SK-N-SH (cell line): Measurements from ENCODE around the gene OBSL1.

ENCODE experiments used
- EZH2phosphoT487 ChIP-seq: fragments of 200-600 bp; sonication (generic); IDR thresholded peaks from 2 replicates; pipeline ENCODE4 v1.6.1; 2017; ENCODE audit warnings: low read depth, mixed run types, mild to moderate bottlenecking, antibody characterized with exemption, moderate library complexity, borderline replicate concordance
- POLR2AphosphoS5 ChIP-seq: IDR thresholded peaks from 2 replicates; pipeline ENCODE4 v1.6.1; 2012; ENCODE audit warnings: low read depth, low read length
- TAF1 ChIP-seq: IDR thresholded peaks from 2 replicates; pipeline ENCODE4 v1.6.1; 2012; ENCODE audit warnings: low read depth, mild to moderate bottlenecking, low read length, moderate library complexity, borderline replicate concordance
- TF ChIP-seq, protein P1 (sequence below): fragments of 200-600 bp; sonication (generic); IDR thresholded peaks from 2 replicates; pipeline ENCODE4 v1.6.1; 2017; ENCODE audit warnings: antibody characterized with exemption, mild to moderate bottlenecking, moderate library complexity
- TF ChIP-seq, protein P2 (sequence below): IDR thresholded peaks from 2 replicates; pipeline ENCODE4; 2012

DNA sequence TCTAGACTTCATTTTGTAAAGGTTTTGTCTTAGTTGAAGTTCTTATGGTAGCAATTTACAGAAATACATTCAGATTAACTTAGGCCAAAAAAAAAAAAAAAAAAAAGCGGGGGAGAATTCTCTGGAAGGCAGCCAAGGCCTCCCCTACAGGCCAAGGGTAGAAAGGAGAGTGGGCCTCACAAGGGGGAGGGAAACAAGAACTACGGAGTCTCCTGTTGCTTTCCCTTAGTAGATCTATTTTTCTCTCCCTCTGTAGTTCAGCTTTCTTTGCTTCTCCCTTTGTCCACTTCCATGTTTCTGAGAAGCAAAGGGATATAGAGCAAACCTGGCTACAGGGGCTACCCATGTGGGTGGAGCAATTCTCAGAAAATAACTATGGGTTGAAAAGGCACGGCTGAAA lies 23.9 kb upstream of the OBSL1 start:
- TF ChIP-seq, protein P1, sequence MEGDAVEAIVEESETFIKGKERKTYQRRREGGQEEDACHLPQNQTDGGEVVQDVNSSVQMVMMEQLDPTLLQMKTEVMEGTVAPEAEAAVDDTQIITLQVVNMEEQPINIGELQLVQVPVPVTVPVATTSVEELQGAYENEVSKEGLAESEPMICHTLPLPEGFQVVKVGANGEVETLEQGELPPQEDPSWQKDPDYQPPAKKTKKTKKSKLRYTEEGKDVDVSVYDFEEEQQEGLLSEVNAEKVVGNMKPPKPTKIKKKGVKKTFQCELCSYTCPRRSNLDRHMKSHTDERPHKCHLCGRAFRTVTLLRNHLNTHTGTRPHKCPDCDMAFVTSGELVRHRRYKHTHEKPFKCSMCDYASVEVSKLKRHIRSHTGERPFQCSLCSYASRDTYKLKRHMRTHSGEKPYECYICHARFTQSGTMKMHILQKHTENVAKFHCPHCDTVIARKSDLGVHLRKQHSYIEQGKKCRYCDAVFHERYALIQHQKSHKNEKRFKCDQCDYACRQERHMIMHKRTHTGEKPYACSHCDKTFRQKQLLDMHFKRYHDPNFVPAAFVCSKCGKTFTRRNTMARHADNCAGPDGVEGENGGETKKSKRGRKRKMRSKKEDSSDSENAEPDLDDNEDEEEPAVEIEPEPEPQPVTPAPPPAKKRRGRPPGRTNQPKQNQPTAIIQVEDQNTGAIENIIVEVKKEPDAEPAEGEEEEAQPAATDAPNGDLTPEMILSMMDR = no peak
- TF ChIP-seq EZH2phosphoT487 = no peak
- TF ChIP-seq, protein P2, sequence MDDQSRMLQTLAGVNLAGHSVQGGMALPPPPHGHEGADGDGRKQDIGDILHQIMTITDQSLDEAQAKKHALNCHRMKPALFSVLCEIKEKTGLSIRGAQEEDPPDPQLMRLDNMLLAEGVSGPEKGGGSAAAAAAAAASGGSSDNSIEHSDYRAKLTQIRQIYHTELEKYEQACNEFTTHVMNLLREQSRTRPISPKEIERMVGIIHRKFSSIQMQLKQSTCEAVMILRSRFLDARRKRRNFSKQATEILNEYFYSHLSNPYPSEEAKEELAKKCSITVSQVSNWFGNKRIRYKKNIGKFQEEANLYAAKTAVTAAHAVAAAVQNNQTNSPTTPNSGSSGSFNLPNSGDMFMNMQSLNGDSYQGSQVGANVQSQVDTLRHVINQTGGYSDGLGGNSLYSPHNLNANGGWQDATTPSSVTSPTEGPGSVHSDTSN = no peak
- TF ChIP-seq POLR2AphosphoS5 = no peak
- no peak for TF ChIP-seq TAF1
